Astrocyte of the spinal cord (primary cell): Measurements from ENCODE around the gene MAEA.
"Not testable (repeated sequence)": the region's sequence is repeated elsewhere in the genome, so short reads cannot be mapped to it uniquely, and the experiment has no call there.

Experiments
- DNase-seq: peaks from one replicate; pipeline ENCODE4 v3.0.0; 2011; ENCODE audit warnings: low read depth, low spot score
- H3K4me3 ChIP-seq: 2 replicates; pipeline ENCODE4 v1.5.1; 2011; ENCODE audit warnings: low read depth, mild to moderate bottlenecking, low read length, moderate library complexity
- CTCF ChIP-seq: IDR thresholded peaks from 2 replicates; pipeline ENCODE4 v1.5.1; 2012; ENCODE audit warnings: low read depth, mild to moderate bottlenecking, low read length, inconsistent platforms
- in situ Hi-C: cut with HindIII; loops from 2 replicates; pipeline ENCODE4 v1.10.0; 2017; ENCODE audit warnings: low sequenced_read_pairs

MAEA gene

GRCh38 chr4:1331591-1332353, 42.1 kb downstream of the MAEA start:
- no peak for DNase-seq
- in situ Hi-C loops, result no loop called here
- no peak for TF ChIP-seq CTCF
- no peak overlapping the region for H3K4me3 ChIP-seq

- no peak overlapping the region for H3K4me3 ChIP-seq
- in situ Hi-C loops, result no loop called here
- no peak for TF ChIP-seq CTCF
- DNase-seq, result no peak
Measured at GRCh38 chr4:1332686-1333085, 43.0 kb downstream of the MAEA start.

GRCh38 chr4:1333256-1333655, 43.6 kb downstream of the MAEA start:
- TF ChIP-seq CTCF, result no peak
- in situ Hi-C loops, result no loop called here
- DNase-seq, result no peak
- no peak overlapping the region for H3K4me3 ChIP-seq

GRCh38 chr4:1333851-1334578, 44.3 kb downstream of the MAEA start:
- H3K4me3 ChIP-seq, DNase-seq, in situ Hi-C loops: not testable (repeated sequence)

- no peak for DNase-seq
- no peak overlapping the region for H3K4me3 ChIP-seq
- in situ Hi-C loops, result no loop called here
- no peak for TF ChIP-seq CTCF
Measured at GRCh38 chr4:1334579-1334895, 44.8 kb downstream of the MAEA start.

GRCh38 chr4:1335193-1335883, 45.6 kb downstream of the MAEA start:
- in situ Hi-C loops, DNase-seq, H3K4me3 ChIP-seq: not testable (repeated sequence)

- no peak overlapping the region for H3K4me3 ChIP-seq
- no peak for DNase-seq
Measured at GRCh38 chr4:1336088-1336491, 46.4 kb downstream of the MAEA start.

More at GRCh38 chr4:1336088-1336491, 46.4 kb downstream of the MAEA start:
- in situ Hi-C loops, result no loop called here
- TF ChIP-seq CTCF, result no peak
